Ovary (tissue), 9 donors: ENCODE data around the gene FBXO42. TPM values are rescaled to one million over a fixed set of nuclear protein-coding genes. Genes with fewer than 3 reads are reported as not detected.
A peak's percentile ranks its signal among the peaks of the same experiment; 100 is the strongest.

Source experiments
- DNase-seq, 5 donors: peaks; one replicate each; pipeline ENCODE4 v3.0.0-alpha.2; 2019 to 2020
- H3K27ac ChIP-seq, 2 donors: fragments of 200-600 bp; one replicate each; pipeline versions ENCODE4 v1.5.1 to v1.8.0; 2019 to 2022
- H3K27me3 ChIP-seq: fragments of 200-600 bp; one replicate; pipeline ENCODE4 v1.8.0; 2022
- H3K36me3 ChIP-seq: fragments of 200-600 bp; sonication (generic); one replicate; pipeline ENCODE4 v1.5.1; 2019
- H3K4me1 ChIP-seq: one replicate; pipeline ENCODE4 v1.8.1; 2013; ENCODE audit warnings: mild to moderate bottlenecking, moderate library complexity; ENCODE audit not compliant: insufficient read depth
- H3K4me3 ChIP-seq: fragments of 200-600 bp; sonication (generic); one replicate; pipeline ENCODE4 v1.5.1; 2017
- H3K9me3 ChIP-seq, 2 donors: fragments of 200-600 bp in 1 of 2; sonication (generic) in 1 of 2; one replicate each; pipeline versions ENCODE4 v1.5.1 to v1.8.1; 2013 to 2019; ENCODE audit warnings: mild to moderate bottlenecking in 1 of 2, moderate library complexity in 1 of 2
- CTCF ChIP-seq, 3 donors: fragments of 450-650 bp in 2 of 3; fragments of 200-600 bp in 1 of 3; IDR thresholded peaks; one replicate each; pipeline versions ENCODE4 v1.5.1 to v1.8.0; 2016 to 2022; ENCODE audit warnings: antibody characterized with exemption in 3 of 3, mild to moderate bottlenecking in 1 of 3
- EP300 ChIP-seq: sonication (generic); formaldehyde crosslinking; IDR thresholded peaks from one replicate; pipeline ENCODE4 v1.6.1; 2017; ENCODE audit warnings: antibody characterized with exemption
- POLR2A ChIP-seq: fragments of 450-650 bp; IDR thresholded peaks from one replicate; pipeline ENCODE4 v1.6.1; 2017; ENCODE audit warnings: antibody characterized with exemption, mild to moderate bottlenecking, moderate library complexity
- WGBS, 3 donors: extraction: QIAGEN DNeasy Blood & Tissue Kit in 1 of 3; methylation state at CpG; one replicate each; pipeline versions ENCODE4 v1.1.5 to v1.1.7; 2013 to 2017; 5-methylcytosine and 5-hydroxymethylcytosine counted together
- intact Hi-C, 4 donors: fragments of 100-400 bp; cut with DNase I; formaldehyde crosslinking; loops; one replicate each; pipeline versions ENCODE4 v1.11.0 to v1.15.1; 2022 to 2023
- polyA plus RNA-seq, 2 donors: library from polyadenylated mRNA; stranded (reverse); fragments of 200-250 nt in 1 of 2; fragments of 350-450 nt in 1 of 2; fragmentation: Illumina TruSeq in 1 of 2; extraction: RNeasy Lipid Tissue Mini Kit (QIAGEN cat#74804) in 1 of 2; gene quantifications; one replicate each; pipeline ENCODE4 v1.2.3, GENCODE V29; 2013 to 2014
- total RNA-seq, 7 donors: library from RNA; depleted of rRNA in 2 of 7; stranded (reverse); fragments of >200 nt in 2 of 7; fragmentation: NEBNext Ultra II Directional in 3 of 7; extraction: Animal tissue kit (Norgen Biotek cat#: 25700) in 3 of 7; gene quantifications; one replicate each; pipeline versions ENCODE4 v1.1.0 to v1.2.4, GENCODE V29; 2016 to 2023
- donor health status: DM: no; HTN: no; CAD: no; lungs with moderate emphysema.
- donor health status: DM: no; HTN: no; CAD: no.
- donor health status: Bipolar disorder and iron deficiency.
- donor health status: DM: yes; HTN: yes; CAD: no.
- donor health status: DM: no; HTN: no; CAD: no.
- donor health status: DM: yes; HTN: yes; CAD: no.

Gene FBXO42
- total and polyA plus RNA-seq, 9 donors = 16.0 to 35.3 (median 21.9) TPM

DNA sequence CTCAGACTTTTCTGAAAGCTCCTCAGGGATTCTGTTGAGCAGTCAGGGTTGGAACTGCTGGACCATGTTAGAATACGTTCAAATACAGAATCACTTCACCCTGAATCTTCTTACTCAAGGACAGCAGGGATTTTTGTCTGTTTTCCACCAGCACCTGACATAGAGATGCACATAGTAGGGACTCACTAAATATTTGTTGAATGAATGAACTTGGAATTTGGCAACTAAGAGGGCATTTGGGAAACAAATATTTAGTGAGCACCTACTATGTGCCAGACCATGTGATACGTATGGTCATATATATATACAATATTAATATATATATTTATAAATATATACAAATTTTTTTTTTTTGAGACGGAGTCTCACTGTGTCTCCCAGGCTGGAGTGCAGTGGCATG, 4.6 kb upstream of the FBXO42 start:
- no peaks in the 10 kb centered on the region for H3K36me3 ChIP-seq
- H3K4me3 ChIP-seq = no peak overlapping the region
- no peak overlapping the region for H3K27ac ChIP-seq
- H3K4me1 ChIP-seq = peaks cover 2% of the 10 kb centered on the region
- no peak for TF ChIP-seq POLR2A
- no peak for TF ChIP-seq CTCF (IDR thresholded peaks at IDR 0.05)
- TF ChIP-seq EP300 = no peak
- WGBS, 3 donors = 72 to 80% (median 77%) methylated on average over 3 of the region's 3 CpGs
- H3K9me3 ChIP-seq = no peaks in the 10 kb centered on the region
- no peaks in the 10 kb centered on the region for H3K27me3 ChIP-seq
- intact Hi-C loops = loop anchor here in 2 of 4 donors (10.0 kb wide), 3 partner anchors 102 to 282 kb away; partner anchors contain the start of gene FAM131C (in 1 of the 2)
- DNase-seq = no peak

- Histone ChIP-seq H3K27me3 (no peaks in the 10 kb centered on the region), H3K27ac (no peak overlapping the region), H3K4me3 (no peak overlapping the region), H3K36me3 (no peaks in the 10 kb centered on the region), H3K9me3 (no peaks in the 10 kb centered on the region), H3K4me1 (peaks cover 2% of the 10 kb centered on the region)
- intact Hi-C loops = loop anchor here in 3 of 4 donors (5.0 to 10.0 kb wide), 4 partner anchors 100 to 280 kb away; partner anchors contain the start of gene FAM131C (in 1 of the 3)
- peak in 1 of 5 donors; percentile 32 for DNase-seq
- 65 to 80% (median 68%) methylated on average over 2 of the region's 2 CpGs for WGBS, 3 donors
- no peak for TF ChIP-seq CTCF (IDR thresholded peaks at IDR 0.05)
- TF ChIP-seq POLR2A = no peak
- TF ChIP-seq EP300 = no peak
Measured at GRCh38 chr1:16354619-16355018, 2.3 kb upstream of the FBXO42 start.

- TF ChIP-seq EP300 (no peak), POLR2A (no peak), CTCF (IDR thresholded peaks at IDR 0.05) (no peak)
- intact Hi-C loops = loop anchor here in 3 of 4 donors (5.0 to 10.0 kb wide), 4 partner anchors 98 to 278 kb away; partner anchors contain the start of gene FAM131C (in 1 of the 3)
Measured at GRCh38 chr1:16352842-16353535, 709 bp upstream of the FBXO42 start.

DNA sequence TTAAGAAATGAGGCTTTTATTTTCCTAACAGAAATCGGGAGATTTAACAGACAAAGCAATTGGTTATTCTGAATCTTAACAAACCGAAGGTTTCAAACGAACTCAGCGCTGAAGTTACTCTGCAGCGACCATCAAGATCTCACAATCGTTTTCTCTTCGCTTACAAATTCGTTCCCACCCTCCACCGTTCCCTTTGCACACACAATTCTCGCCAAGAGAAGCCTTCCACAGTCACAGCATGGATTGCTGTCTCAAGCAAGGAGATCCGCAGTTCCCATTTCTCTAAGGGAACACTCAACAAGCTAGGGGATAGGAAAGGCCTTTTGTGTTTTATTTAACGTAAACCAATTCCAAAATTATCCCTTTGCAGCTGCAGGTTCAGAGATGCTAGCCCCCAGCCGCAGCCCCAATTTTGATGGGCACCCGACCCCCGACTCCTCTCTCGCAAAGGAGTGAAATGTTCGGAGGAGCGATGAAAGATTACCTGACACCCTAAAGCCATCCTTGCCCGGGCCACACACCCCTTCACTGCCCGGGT, 755 bp downstream of the FBXO42 start:
- DNase-seq = no peak
- Histone ChIP-seq H3K27me3 (no peaks in the 10 kb centered on the region), H3K36me3 (no peaks in the 10 kb centered on the region), H3K27ac (peak overlapping the region; percentile 69 to 78), H3K4me3 (peak overlapping the region; percentile 64), H3K4me1 (peaks cover 4% of the 10 kb centered on the region), H3K9me3 (no peaks in the 10 kb centered on the region)
- intact Hi-C loops = loop anchor here in 3 of 4 donors (5.0 to 10.0 kb wide), 4 partner anchors 97 to 277 kb away; partner anchors contain the start of gene FAM131C (in 1 of the 3)
- WGBS, 3 donors = 0 to 1% (median 0%) methylated on average over 20 of the region's 20 CpGs
- TF ChIP-seq EP300 (no peak), POLR2A (no peak), CTCF (IDR thresholded peaks at IDR 0.05) (no peak)

More at GRCh38 chr1:16352842-16353535, 709 bp upstream of the FBXO42 start:
- 46 to 62% (median 47%) methylated on average over 10 to 11 of the region's 11 CpGs for WGBS, 3 donors
- H3K27ac ChIP-seq = peak overlapping the region in 1 of 2 donors; percentile 69
- no peaks in the 10 kb centered on the region for H3K36me3 ChIP-seq
- H3K27me3 ChIP-seq = no peaks in the 10 kb centered on the region
- peak in 1 of 5 donors; percentile 9 for DNase-seq
- peak overlapping the region; percentile 64 for H3K4me3 ChIP-seq
- H3K4me1 ChIP-seq = peaks cover 4% of the 10 kb centered on the region
- no peaks in the 10 kb centered on the region for H3K9me3 ChIP-seq
